HG02938 (cell line): ENCODE measurements around the gene CNIH3.
A peak's percentile ranks its signal among the peaks of the same experiment; 100 is the strongest.

Experiments
- ATAC-seq: cut with Tn5 transposase; IDR thresholded peaks from one replicate; pipeline ENCODE4 v1.9.1; 2021; ENCODE audit warnings: mild to moderate bottlenecking, moderate library complexity; ENCODE audit not compliant: unreplicated experiment

CNIH3 gene

GRCh38 chr1:224613486-224613885 lies 2.6 kb upstream of the CNIH3 start:
- ATAC-seq = no peak

GRCh38 chr1:224616756-224617409 lies 766 bp downstream of the CNIH3 start:
- no peak for ATAC-seq

GRCh38 chr1:224617410-224618355 lies 1.6 kb downstream of the CNIH3 start:
- ATAC-seq = no peak

- ATAC-seq = no peak
These were observed 3.1 kb downstream of the CNIH3 start for GRCh38 chr1:224619209-224619608.

- no peak for ATAC-seq
These were observed 4.0 kb downstream of the CNIH3 start for GRCh38 chr1:224620105-224620504.

GRCh38 chr1:224621813-224622682 lies 5.9 kb downstream of the CNIH3 start:
- ATAC-seq = no peak

GRCh38 chr1:224622831-224623230 lies 6.7 kb downstream of the CNIH3 start:
- ATAC-seq = no peak

GRCh38 chr1:224623310-224623714 lies 7.2 kb downstream of the CNIH3 start:
- peak; percentile 9 for ATAC-seq

- ATAC-seq = peak; percentile 99
These were observed 7.7 kb downstream of the CNIH3 start for GRCh38 chr1:224623743-224624333.

- ATAC-seq = no peak
These were observed 8.3 kb downstream of the CNIH3 start for GRCh38 chr1:224624432-224624831.

- ATAC-seq = no peak
These were observed 9.9 kb downstream of the CNIH3 start for GRCh38 chr1:224626042-224626441.

- no peak for ATAC-seq
These were observed 13.8 kb downstream of the CNIH3 start for GRCh38 chr1:224629965-224630364.

GRCh38 chr1:224631462-224632115 lies 15.5 kb downstream of the CNIH3 start:
- no peak for ATAC-seq

GRCh38 chr1:224632381-224632871 lies 16.3 kb downstream of the CNIH3 start:
- ATAC-seq = no peak

- ATAC-seq = no peak
These were observed 16.8 kb downstream of the CNIH3 start for GRCh38 chr1:224632921-224633321.

- no peak for ATAC-seq
These were observed 19.2 kb downstream of the CNIH3 start for GRCh38 chr1:224635356-224635755.

- ATAC-seq = no peak
These were observed 21.4 kb downstream of the CNIH3 start for GRCh38 chr1:224637515-224637914.

GRCh38 chr1:224637936-224638335 lies 21.8 kb downstream of the CNIH3 start:
- ATAC-seq = no peak

GRCh38 chr1:224639426-224639975 lies 23.4 kb downstream of the CNIH3 start:
- ATAC-seq = no peak

GRCh38 chr1:224640018-224640417 lies 23.9 kb downstream of the CNIH3 start:
- ATAC-seq = no peak
